ENCODE results near the gene FBXL17. TPM values are rescaled to one million over a fixed set of nuclear protein-coding genes. Genes with fewer than 3 reads are reported as not detected.

Gene FBXL17
- total RNA-seq, 1 donor from 2014 or later: 17.1 TPM

DNA sequence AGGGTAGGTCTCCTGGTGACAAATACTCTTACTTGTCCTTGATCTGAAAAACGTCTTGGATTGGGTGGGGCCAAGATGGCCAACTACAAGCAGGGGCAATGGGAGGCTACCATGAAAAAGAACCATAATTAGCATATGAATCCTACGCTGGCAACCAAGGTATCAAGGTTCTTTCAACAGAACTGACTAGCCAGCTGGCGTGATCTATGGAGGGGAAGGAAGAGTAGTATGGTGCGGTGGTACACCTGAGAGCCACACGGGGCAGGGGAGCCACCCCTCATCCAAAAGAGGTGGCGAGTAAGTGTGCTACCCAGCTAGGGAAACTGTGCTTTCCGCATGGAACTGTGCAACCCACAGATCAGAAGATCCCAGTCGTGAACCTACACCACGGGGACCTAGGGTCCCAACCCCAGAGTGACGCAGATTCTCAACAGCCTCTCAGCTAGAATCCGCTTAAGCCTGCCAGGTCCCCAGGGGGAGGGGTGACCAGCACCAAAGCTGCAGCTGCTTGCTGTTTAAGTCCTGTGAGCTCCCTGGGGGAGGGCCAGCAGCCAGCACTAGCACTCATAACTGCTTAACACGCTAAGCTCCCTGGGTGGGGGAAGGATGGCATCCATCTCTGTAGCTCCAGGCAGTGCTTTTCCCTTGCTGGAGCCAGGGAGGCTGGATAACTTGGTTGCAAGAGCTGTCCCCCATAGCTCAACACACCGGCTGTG lies 334.8 kb downstream of the FBXL17 start:
- TF ChIP-seq, protein P1, sequence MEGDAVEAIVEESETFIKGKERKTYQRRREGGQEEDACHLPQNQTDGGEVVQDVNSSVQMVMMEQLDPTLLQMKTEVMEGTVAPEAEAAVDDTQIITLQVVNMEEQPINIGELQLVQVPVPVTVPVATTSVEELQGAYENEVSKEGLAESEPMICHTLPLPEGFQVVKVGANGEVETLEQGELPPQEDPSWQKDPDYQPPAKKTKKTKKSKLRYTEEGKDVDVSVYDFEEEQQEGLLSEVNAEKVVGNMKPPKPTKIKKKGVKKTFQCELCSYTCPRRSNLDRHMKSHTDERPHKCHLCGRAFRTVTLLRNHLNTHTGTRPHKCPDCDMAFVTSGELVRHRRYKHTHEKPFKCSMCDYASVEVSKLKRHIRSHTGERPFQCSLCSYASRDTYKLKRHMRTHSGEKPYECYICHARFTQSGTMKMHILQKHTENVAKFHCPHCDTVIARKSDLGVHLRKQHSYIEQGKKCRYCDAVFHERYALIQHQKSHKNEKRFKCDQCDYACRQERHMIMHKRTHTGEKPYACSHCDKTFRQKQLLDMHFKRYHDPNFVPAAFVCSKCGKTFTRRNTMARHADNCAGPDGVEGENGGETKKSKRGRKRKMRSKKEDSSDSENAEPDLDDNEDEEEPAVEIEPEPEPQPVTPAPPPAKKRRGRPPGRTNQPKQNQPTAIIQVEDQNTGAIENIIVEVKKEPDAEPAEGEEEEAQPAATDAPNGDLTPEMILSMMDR (IDR thresholded peaks at IDR 0.05): no peak
- no peak for ATAC-seq

GRCh38 chr5:108036482-108036881 lies 345.4 kb downstream of the FBXL17 start:
- Histone ChIP-seq H3K27ac (no peak overlapping the region), H3K9me3 (no peaks in the 10 kb centered on the region), H3K36me3 (no peaks in the 10 kb centered on the region), H3K4me3 (no peak overlapping the region), H3K4me1 (no peaks in the 10 kb centered on the region), H3K27me3 (ENCODE audit: low read depth) (no peaks in the 10 kb centered on the region)
- ATAC-seq (no peak), DNase-seq (no peak)
- intact Hi-C loops (cut with DNase I): no loop called here
- TF ChIP-seq, protein P1 (IDR thresholded peaks at IDR 0.05): no peak

More for the DNA sequence above, 334.8 kb downstream of the FBXL17 start:
- DNase-seq: no peak
- H3K4me1 ChIP-seq: no peaks in the 10 kb centered on the region
- no peak overlapping the region for H3K27ac ChIP-seq
- no peaks in the 10 kb centered on the region for H3K27me3 ChIP-seq (ENCODE audit: low read depth)
- H3K9me3 ChIP-seq: peaks cover 14% of the 10 kb centered on the region
- no peaks in the 10 kb centered on the region for H3K36me3 ChIP-seq
- H3K4me3 ChIP-seq: no peak overlapping the region
- intact Hi-C loops (cut with DNase I): no loop called here

GRCh38 chr5:108028883-108029282 lies 353.0 kb downstream of the FBXL17 start:
- no peak for ATAC-seq
- Histone ChIP-seq H3K27ac (no peak overlapping the region), H3K27me3 (ENCODE audit: low read depth) (no peaks in the 10 kb centered on the region), H3K9me3 (no peaks in the 10 kb centered on the region), H3K4me3 (no peak overlapping the region), H3K36me3 (no peaks in the 10 kb centered on the region), H3K4me1 (no peaks in the 10 kb centered on the region)
- TF ChIP-seq, protein P1 (IDR thresholded peaks at IDR 0.05): no peak
- DNase-seq: no peak
- intact Hi-C loops (cut with DNase I): no loop called here

- H3K36me3 ChIP-seq: no peaks in the 10 kb centered on the region
- intact Hi-C loops (cut with DNase I): no loop called here
These were observed 353.5 kb downstream of the FBXL17 start for GRCh38 chr5:108028412-108028811.

DNA sequence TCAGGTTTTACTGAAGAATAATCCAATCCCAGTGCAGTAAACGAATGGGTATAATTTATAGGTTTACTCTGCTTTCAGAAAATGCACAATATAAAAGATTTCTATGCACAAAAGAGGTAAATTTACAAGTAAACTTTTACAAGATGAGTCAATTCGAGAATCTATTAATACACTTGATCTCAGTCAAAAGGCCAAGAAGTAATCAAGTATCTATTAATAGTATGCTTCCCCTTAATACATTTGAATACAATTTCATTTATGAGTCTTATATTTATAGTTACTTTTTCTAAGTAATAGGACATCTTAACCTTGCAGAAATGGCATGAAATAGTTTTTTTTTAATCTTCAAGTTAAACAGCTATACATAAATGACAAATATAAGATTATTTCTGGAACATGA lies 355.9 kb downstream of the FBXL17 start:
- DNase-seq (no peak), ATAC-seq (no peak)
- Histone ChIP-seq H3K27me3 (ENCODE audit: low read depth) (no peaks in the 10 kb centered on the region), H3K4me1 (no peaks in the 10 kb centered on the region), H3K36me3 (no peaks in the 10 kb centered on the region), H3K27ac (no peak overlapping the region), H3K9me3 (no peaks in the 10 kb centered on the region), H3K4me3 (no peak overlapping the region)
- TF ChIP-seq, protein P1 (IDR thresholded peaks at IDR 0.05): no peak
- intact Hi-C loops (cut with DNase I): no loop called here

More at GRCh38 chr5:108028412-108028811, 353.5 kb downstream of the FBXL17 start:
- DNase-seq: no peak
- Histone ChIP-seq H3K27ac (no peak overlapping the region), H3K4me1 (no peaks in the 10 kb centered on the region), H3K4me3 (no peak overlapping the region), H3K27me3 (ENCODE audit: low read depth) (no peaks in the 10 kb centered on the region), H3K9me3 (no peaks in the 10 kb centered on the region)
- no peak for ATAC-seq
- TF ChIP-seq, protein P1 (IDR thresholded peaks at IDR 0.05): no peak

Measured in lower lobe of right lung (tissue), 2 donors.